Caco-2 (cell line): ENCODE data around the gene KRT86. TPM values are rescaled to one million over a fixed set of nuclear protein-coding genes. Genes with fewer than 3 reads are reported as not detected.

Source experiments
- BruUV-seq: library from RNA; stranded (reverse); fragments of 400-500 nt; replicated peaks from 2 replicates; lab custom pipeline; 2021; lab: Mats Ljungman, UMichigan
- CTCF ChIA-PET: fragments of 300-600 bp; sonication (Branson Sonifier 250); formaldehyde crosslinking; loops from one replicate; lab custom pipeline; 2022; ENCODE audit warnings: antibody characterized with exemption; lab: Charles Lee
- POLR2A ChIA-PET: fragments of 300-600 bp; sonication (Branson Sonifier 250); formaldehyde crosslinking; loops from one replicate; lab custom pipeline; 2022; ENCODE audit warnings: antibody characterized with exemption; lab: Charles Lee
- DNase-seq, 2 experiments: peaks; one replicate each; pipeline versions ENCODE4 v3.0.0 to v3.0.0-alpha.2; 2020 to 2022
- H3K27me3 ChIP-seq: replicated peaks from 2 replicates; pipeline ENCODE4 v1.6.0; 2011; ENCODE audit warnings: low read length; ENCODE audit not compliant: control insufficient read depth, insufficient read depth
- H3K36me3 ChIP-seq: 2 replicates; pipeline ENCODE4 v1.5.1; 2011; ENCODE audit warnings: low read length; ENCODE audit not compliant: control insufficient read depth, insufficient read depth
- H3K4me1 ChIP-seq: fragments of 250-450 bp; sonication (Bioruptor Pico); 2 replicates; pipeline ENCODE4 v1.5.1; 2020; ENCODE audit warnings: mild to moderate bottlenecking
- H3K4me3 ChIP-seq: 2 replicates; pipeline ENCODE4 v1.5.1; 2011; ENCODE audit warnings: low read depth, mild to moderate bottlenecking, control low read depth, low read length
- H3K9me3 ChIP-seq: fragments of 250-450 bp; sonication (Bioruptor Pico); 2 replicates; pipeline ENCODE4 v1.5.1; 2020; ENCODE audit warnings: mild to moderate bottlenecking, moderate library complexity
- H3K27ac Mint-ChIP-seq: one replicate; pipeline ENCODE4 v1.8.0; 2022; ENCODE audit warnings: mixed read lengths; ENCODE audit not compliant: unreplicated experiment
- H3K27me3 Mint-ChIP-seq: one replicate; pipeline ENCODE4 v1.8.0; 2022; ENCODE audit warnings: mixed read lengths; ENCODE audit not compliant: insufficient read depth, unreplicated experiment
- H3K36me3 Mint-ChIP-seq: one replicate; pipeline ENCODE4 v1.8.0; 2022; ENCODE audit warnings: mild to moderate bottlenecking, mixed read lengths; ENCODE audit not compliant: insufficient read depth, unreplicated experiment
- H3K4me1 Mint-ChIP-seq: one replicate; pipeline ENCODE4 v1.8.0; 2022; ENCODE audit warnings: low read depth, mixed read lengths; ENCODE audit not compliant: unreplicated experiment
- H3K4me3 Mint-ChIP-seq: one replicate; pipeline ENCODE4 v1.8.0; 2022; ENCODE audit warnings: mild to moderate bottlenecking, moderate library complexity, mixed read lengths; ENCODE audit not compliant: unreplicated experiment
- H3K9me3 Mint-ChIP-seq: one replicate; pipeline ENCODE4 v1.8.0; 2022; ENCODE audit warnings: mixed read lengths; ENCODE audit not compliant: unreplicated experiment
- CTCF ChIP-seq, 2 experiments: fragments of 200-600 bp in 1 of 2; IDR thresholded peaks; 1 replicate in 1 of 2; 2 replicates in 1 of 2; pipeline versions ENCODE4 v1.5.1 to v1.8.0; 2011 to 2022; ENCODE audit warnings: antibody characterized with exemption in 1 of 2, control low read depth in 1 of 2, inconsistent platforms in 1 of 2, low read depth in 1 of 2, low read length in 1 of 2, mild to moderate bottlenecking in 1 of 2, moderate library complexity in 1 of 2; ENCODE audit not compliant: insufficient read depth in 1 of 2, severe bottlenecking in 1 of 2, unreplicated experiment in 1 of 2
- intact Hi-C: fragments of 100-400 bp; cut with micrococcal nuclease; formaldehyde crosslinking; loops from one replicate; pipeline ENCODE4 v1.10.0; 2022; ENCODE audit not compliant: unreplicated experiment
- total RNA-seq: library from RNA; stranded (reverse); gene quantifications from 2 replicates; pipeline ENCODE4 v1.2.3, GENCODE V29; 2022

Gene KRT86
- total RNA-seq, 1 experiment from 2014 or later = not detected

GRCh38 chr12:52310622-52311284 is 36.3 kb downstream of the KRT86 start:
- intact Hi-C loops = no loop called here
- no peaks in the 10 kb centered on the region for H3K9me3 Mint-ChIP-seq
- no peaks in the 10 kb centered on the region for H3K27me3 ChIP-seq
- H3K36me3 Mint-ChIP-seq = no peaks in the 10 kb centered on the region
- peaks cover 7% of the 10 kb centered on the region for H3K4me1 Mint-ChIP-seq
- BruUV-seq = no TSS peak
- no peaks in the 10 kb centered on the region for H3K27me3 Mint-ChIP-seq
- H3K36me3 ChIP-seq = no peaks in the 10 kb centered on the region
- TF ChIP-seq CTCF (IDR thresholded peaks at IDR 0.05; ENCODE audit: insufficient read depth in 1 of 2, low read depth in 1 of 2, low read length in 1 of 2, severe bottlenecking in 1 of 2, unreplicated experiment in 1 of 2) = no peak
- H3K4me3 Mint-ChIP-seq = no peak overlapping the region
- no peak for DNase-seq
- H3K4me3 ChIP-seq = no peak overlapping the region
- peaks cover 6% of the 10 kb centered on the region; the same call in 1 of the 2 replicates for H3K4me1 ChIP-seq
- ChIA-PET CTCF (interaction anchor here (1.2 to 2.3 kb wide), 4 partner anchors 9 to 32 kb away, joined by 3 to 6 read pairs (median 4); partner anchors contain the start of gene KRT83), POLR2A (no interaction called here)
- no peaks in the 10 kb centered on the region for H3K9me3 ChIP-seq
- H3K27ac Mint-ChIP-seq = no peak overlapping the region

- CTCF ChIA-PET = interaction anchor here (1.2 to 2.3 kb wide), 4 partner anchors 8 to 32 kb away, joined by 3 to 6 read pairs (median 4); partner anchors contain the start of gene KRT83
- H3K27me3 Mint-ChIP-seq = no peaks in the 10 kb centered on the region
- Histone ChIP-seq H3K27me3 (no peaks in the 10 kb centered on the region), H3K4me1 (peaks cover 6% of the 10 kb centered on the region; the same call in 1 of the 2 replicates), H3K9me3 (no peaks in the 10 kb centered on the region), H3K4me3 (no peak overlapping the region), H3K36me3 (no peaks in the 10 kb centered on the region)
- DNase-seq = no peak
- no TSS peak for BruUV-seq
- H3K4me3 Mint-ChIP-seq = no peak overlapping the region
- POLR2A ChIA-PET = no interaction called here
- no peak overlapping the region for H3K27ac Mint-ChIP-seq
- peaks cover 11% of the 10 kb centered on the region for H3K4me1 Mint-ChIP-seq
- H3K36me3 Mint-ChIP-seq = no peaks in the 10 kb centered on the region
- no peaks in the 10 kb centered on the region for H3K9me3 Mint-ChIP-seq
- intact Hi-C loops = no loop called here
- no peak for TF ChIP-seq CTCF (IDR thresholded peaks at IDR 0.05; ENCODE audit: insufficient read depth in 1 of 2, low read depth in 1 of 2, low read length in 1 of 2, severe bottlenecking in 1 of 2, unreplicated experiment in 1 of 2)
These were observed 36.8 kb downstream of the KRT86 start for GRCh38 chr12:52311285-52311648.

- H3K4me3 ChIP-seq = no peak overlapping the region
- no peaks in the 10 kb centered on the region for H3K36me3 ChIP-seq
- ChIA-PET POLR2A (no interaction called here), CTCF (interaction anchor here (0.8 to 2.3 kb wide), 5 partner anchors 8 to 46 kb away, joined by 3 to 6 read pairs (median 4); partner anchors contain the start of gene KRT83)
- Mint-ChIP-seq H3K9me3 (no peaks in the 10 kb centered on the region), H3K36me3 (no peaks in the 10 kb centered on the region), H3K27ac (no peak overlapping the region), H3K4me3 (no peak overlapping the region), H3K4me1 (peaks cover 13% of the 10 kb centered on the region), H3K27me3 (no peaks in the 10 kb centered on the region)
- H3K27me3 ChIP-seq = no peaks in the 10 kb centered on the region
- no peak for TF ChIP-seq CTCF (IDR thresholded peaks at IDR 0.05; ENCODE audit: insufficient read depth in 1 of 2, low read depth in 1 of 2, low read length in 1 of 2, severe bottlenecking in 1 of 2, unreplicated experiment in 1 of 2)
- BruUV-seq = no TSS peak
- intact Hi-C loops = no loop called here
- DNase-seq = no peak
- peaks cover 6% of the 10 kb centered on the region; the same call in 1 of the 2 replicates for H3K4me1 ChIP-seq
- no peaks in the 10 kb centered on the region for H3K9me3 ChIP-seq
These were observed 37.6 kb downstream of the KRT86 start for GRCh38 chr12:52312086-52312485.
